ENCODE measurements around the gene TMEM178A.
"Not testable (repeated sequence)": the region's sequence is repeated elsewhere in the genome, so short reads cannot be mapped to it uniquely, and the experiment has no call there.

The TMEM178A gene

DNA sequence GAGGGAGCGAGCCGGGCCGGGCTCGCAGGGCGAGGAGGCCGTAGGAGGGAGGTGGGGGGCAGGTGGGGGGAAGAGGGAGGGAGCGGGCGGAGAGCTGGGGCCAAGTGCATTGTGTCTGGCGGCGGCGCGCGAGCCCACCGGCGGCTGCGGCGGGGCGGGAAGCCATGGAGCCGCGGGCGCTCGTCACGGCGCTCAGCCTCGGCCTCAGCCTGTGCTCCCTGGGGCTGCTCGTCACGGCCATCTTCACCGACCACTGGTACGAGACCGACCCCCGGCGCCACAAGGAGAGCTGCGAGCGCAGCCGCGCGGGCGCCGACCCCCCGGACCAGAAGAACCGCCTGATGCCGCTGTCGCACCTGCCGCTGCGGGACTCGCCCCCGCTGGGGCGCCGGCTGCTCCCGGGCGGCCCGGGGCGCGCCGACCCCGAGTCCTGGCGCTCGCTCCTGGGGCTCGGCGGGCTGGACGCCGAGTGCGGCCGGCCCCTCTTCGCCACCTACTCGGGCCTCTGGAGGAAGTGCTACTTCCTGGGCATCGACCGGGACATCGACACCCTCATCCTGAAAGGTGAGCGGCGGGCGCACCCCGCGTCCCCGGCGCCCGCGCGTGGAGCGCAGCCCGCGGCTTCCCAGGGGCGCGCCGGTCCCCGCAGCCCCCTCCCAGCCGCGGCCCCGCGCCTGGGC, at the start of gene TMEM178A:
TSS of gene TMEM178A (plus strand) at position 107 of the 680 bp plus-strand sequence. CDS start at position 165, 58 bp downstream.
- DNase-seq, result peak; percentile 73

DNA sequence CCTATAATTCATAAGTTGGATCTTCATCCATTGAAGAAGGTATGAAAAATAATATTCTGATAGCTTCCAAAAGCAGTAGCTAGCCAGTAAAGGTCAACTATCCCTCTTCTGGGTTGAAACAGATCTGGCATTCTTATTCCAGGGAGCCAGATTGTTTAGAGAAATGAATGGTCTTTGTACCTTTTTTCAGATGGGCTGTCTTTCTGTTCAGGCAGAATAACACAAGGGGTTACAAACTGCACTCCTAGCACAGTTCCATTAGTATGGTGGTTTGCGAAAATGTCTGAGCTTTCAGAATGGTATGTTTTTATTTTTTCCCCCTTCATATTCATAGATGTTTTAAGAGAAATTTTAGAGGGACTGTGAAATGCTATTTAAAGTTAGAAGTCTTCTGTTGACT, 47.5 kb upstream of the TMEM178A start:
- DNase-seq, result no peak

DNA sequence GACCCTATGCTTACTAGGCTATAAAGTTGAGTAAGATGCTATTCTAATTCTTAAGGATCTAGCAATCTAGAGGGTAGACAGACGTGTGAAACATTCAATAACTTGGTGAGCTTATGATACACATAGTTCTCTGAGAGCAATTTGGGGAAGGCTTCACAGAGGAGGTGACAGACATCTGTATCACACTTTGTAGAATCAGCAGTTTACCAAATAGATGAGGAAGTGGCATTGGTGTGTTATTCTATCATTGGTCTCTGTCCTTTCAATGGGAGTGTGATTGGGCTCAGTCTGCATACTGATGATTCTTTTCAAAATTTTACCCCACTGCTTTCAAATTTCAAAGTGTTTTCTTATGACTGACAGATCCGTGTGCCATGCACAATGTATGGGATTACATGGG, 47.0 kb upstream of the TMEM178A start:
- no peak for DNase-seq

DNA sequence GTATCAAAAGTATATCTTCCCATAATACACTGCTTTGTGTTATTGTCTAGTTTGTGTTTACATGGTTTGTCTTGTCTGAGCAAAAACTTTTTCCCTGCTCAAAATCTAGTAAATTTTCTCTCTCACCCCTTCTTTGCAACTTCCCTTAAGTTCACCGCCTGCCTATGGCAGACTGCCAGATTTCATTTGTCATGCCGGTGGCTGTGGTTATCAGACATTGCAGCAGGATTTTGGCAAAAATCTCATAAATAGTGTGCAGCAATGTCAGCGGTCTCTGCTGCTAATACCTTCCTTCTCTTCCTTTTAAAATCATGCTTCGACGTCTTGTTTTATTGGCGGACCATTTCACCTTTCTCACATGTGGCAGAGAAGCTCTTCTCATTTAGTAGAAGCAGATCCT, 45.6 kb upstream of the TMEM178A start:
- peak; percentile 23 for DNase-seq

DNA sequence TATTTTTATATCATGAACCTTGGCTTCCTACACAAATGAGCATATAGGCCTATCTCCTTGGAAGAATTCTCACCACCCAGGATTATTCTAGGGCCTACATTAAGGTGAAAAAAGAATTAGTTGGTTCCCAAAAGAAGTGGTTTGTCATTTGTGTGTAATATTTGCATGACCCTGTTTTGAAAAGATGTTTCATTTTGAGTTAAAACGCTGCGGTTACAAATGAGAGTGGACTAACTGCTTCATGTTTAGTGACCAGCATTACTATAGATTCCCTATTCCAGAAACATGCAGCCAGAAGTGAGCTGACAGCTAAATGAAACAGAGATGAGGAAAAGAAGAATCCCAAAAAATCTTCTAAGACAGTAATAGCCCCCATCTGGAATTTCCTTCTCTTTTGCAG, 44.1 kb upstream of the TMEM178A start:
- DNase-seq, result no peak

DNA sequence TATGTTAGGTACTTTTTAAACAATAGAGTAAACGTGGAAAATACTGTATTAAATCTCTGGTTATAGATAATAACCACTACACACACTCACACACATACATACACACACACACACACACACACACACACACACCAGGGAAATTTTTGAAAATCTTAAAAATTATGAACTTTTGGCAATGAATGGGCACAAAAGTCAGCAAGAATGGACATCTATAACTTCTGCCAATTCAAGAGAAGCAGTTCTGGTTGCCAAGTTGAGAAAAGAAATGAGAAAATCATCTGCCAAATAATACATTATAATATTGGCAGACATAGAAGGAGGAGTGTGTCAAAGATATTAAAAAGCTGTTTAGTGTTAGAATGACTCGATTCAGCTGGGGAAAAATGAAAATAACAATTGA, 42.9 kb upstream of the TMEM178A start:
- no peak for DNase-seq

DNA sequence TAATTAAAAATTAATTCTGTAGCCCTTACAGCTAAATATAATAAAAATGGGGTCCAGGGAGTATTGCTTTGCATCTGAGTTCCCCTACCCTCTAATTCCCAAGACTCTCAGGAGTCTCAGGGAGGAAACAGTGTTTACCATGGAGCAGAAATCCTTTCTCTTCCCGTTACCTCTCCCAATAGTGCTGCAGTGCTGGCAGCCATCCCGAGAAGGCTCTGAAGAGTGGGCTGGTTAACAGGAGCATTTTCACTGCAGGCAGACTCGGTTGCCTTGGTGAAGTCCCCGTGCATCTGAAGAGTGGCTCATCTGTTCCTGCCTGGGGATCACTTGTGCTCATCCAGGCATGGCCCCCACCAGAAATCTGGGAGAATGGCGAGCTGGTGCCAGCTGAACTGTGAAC, 41.8 kb upstream of the TMEM178A start:
- no peak for DNase-seq

DNA sequence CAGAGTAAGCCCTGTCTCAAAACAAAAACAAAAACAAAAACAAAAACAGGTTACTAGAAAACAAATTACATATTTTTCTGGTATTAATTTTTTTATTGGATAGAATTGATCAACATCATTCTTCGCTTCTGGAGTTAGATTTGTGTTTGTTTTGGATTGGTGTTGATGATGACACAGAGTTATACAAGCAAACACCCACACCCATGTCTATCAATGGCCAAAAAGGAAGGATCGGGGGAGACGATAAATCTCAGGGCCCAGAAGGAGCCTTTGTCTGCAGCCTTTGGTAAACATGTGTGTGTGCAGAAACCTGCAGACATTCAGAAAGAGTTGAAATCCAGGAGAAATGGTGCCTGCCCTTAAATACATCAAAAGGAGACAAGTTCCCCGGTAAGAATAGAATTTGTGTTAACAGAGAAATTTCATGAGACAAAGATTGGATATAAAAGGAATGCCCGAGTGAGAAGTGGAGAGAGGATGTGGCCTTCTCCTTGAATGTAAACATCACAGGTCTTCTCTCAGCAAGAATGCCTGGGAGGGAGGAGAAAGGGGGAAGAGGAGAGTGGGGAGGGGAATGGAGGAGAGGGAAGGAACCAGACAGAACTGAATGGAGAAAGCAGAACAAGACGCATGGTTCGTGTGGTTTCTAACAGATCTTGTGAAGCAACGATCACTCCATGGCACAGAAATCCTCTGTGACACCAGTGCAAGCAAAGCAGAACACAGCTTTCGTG, 40.4 kb upstream of the TMEM178A start:
- DNase-seq, result peak; percentile 55

DNA sequence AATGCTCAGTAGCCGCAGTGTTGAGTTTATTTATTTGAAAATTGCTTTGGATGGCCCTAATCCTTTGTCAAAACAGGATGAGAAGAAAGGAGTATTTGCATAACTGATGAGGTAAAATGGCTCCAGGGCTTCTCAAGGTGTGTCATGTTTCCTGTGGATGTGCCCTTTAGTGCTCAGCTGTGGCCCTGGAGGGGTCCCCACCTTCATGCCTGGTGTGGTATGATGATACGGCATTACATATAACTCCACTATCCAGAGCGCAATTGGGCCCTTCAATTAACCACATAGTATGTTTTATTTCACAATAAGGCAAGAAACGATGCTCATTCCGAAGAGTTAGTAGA, 39.8 kb upstream of the TMEM178A start:
- peak; percentile 55 for DNase-seq

DNA sequence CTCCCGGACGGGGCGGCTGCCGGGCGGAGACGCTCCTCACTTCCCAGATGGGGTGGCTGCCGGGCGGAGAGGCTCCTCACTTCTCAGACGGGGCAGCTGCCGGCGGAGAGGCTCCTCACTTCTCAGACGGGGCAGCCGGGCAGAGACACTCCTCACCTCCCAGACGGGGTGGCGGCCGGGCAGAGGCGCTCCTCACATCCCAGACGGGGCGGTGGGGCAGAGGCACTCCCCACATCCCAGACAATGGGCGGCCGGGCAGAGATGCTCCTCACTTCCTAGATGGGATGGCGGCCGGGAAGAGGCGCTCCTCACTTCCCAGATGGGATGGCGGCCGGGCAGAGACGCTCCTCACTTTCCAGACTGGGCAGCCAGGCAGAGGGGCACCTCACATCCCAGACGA, 37.4 kb upstream of the TMEM178A start:
- not testable (repeated sequence) for DNase-seq

DNA sequence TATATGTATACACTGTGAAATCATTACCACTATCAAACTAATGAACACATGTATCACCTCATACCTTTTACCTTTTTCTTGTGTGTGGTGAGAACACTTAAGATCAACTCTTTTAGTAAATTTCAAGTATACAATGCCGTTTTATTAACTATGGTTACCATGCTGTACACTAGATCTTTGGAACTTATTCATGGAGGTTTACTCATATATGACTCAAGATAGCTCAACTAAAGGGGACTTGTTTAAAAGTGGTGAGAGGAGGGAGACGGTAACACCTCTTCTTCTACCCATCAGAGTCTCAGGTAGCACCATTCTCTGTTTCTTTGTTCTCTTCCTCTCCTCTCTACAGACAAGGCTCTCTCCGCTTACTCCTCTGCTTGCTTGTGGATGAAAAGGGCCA, 36.1 kb upstream of the TMEM178A start:
- no peak for DNase-seq

DNA sequence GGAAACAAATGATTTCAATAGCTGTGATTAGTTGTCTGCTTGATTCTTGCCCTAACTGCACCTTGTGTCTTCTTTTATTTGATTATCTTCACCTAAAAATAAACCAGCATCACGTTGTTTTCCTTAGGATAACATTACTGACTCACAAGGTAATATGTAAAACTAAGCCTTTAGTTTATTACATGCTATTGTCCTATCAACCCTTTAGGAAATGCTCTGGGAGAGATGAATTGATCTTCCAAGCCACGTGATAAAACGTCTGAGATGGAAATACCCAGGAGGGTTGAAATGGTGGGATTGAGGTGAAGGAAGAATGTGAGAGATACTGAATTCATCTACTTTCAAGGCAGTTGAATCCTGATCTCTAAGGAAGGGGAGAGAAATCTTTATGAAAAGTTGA, 34.5 kb upstream of the TMEM178A start:
- DNase-seq, result no peak

DNA sequence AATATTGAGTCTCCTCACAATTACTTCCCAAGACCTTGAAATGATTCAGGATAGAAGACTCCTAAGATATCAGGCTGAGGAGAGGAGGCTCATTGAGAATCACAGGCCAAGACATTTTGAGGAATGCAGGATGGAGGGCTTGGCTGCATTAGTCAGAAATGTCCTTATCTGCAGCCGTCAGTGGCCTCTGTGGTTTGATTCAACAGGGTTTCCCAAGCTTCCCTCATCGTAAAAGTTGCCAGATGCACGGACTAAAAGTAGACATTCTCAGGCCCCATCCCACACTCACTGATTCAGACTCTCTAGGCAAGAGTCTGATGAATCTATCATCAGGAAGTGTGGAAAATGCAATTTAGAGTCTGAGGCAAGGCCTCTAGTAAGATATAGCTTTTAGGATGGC, 34.0 kb upstream of the TMEM178A start:
- DNase-seq, result no peak

DNA sequence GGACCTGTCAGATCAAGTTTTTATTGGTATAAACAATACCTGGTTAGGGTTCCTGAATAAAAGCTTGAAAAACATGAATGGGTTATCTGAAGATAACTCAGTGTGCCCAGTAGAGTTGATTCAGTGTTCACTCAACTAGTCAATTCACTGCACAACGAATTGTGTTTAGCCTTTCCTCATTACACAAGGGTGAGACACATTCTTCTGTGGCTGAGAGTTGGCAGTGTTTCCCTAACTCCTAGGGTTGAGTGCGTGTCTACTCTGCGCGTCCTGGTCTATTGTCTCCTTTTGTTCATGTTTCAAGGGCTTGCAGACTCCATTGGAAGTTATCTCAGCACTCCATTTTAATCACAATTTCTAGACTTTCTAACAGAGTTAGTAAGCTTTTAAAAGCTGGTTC, 32.8 kb upstream of the TMEM178A start:
- DNase-seq, result peak; percentile 15

DNA sequence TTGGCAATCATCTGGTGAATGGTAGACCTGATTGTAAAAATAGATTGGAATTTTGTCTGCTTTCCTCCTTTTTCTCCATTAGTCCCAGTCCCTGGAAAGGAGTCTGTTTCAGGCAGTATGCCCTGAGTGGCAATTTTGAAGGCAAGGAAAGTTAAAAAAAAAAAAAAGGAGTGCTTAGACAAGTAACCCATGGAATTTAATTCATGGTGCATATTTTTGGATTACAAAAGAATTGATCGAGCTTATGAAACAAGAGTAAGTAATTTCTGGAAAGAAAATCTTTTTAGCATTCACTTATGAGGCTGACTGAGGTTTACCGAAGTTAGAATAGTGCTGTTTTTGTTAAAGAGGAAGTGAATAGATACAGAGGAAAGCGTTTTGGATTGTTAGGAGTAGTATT, 29.4 kb upstream of the TMEM178A start:
- DNase-seq, result no peak

DNA sequence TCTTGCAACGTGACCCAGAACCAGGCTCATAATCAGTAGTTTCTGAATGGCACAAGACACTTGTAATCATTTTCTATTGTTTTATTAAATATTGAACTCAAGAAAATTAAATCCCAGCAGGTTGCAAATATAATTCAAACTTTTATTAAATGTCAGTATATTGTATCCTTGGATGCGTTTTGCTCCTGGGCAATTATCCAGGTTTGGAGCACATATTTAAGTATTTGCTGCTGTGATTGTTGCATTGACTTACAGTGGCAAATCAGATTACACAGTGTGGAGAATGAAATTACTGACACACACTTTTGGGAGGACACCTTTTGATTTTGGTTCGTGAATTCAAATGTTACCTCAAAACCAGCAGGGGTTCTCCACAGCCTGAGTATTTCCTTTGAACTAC, 27.1 kb upstream of the TMEM178A start:
- DNase-seq, result no peak

DNA sequence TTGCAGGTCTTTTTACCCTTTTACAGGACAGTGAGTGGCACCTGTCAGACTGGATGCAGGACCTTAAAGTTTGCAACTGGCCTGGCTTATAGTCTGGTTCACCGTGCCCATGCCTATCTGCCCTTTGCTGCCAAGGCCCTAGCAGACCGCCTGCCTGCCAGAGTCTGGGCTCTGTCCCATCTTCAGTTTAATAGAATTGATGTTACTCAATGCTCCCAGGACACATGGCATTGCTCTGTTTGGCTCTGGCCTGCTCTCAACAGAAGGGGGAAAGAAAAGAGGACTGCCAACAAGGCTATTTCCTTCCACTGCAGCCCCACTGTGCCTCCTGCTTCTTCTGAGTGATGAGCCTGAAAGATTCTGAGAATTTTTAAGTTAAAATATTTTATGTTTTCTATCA, 25.6 kb upstream of the TMEM178A start:
- DNase-seq, result no peak

DNA sequence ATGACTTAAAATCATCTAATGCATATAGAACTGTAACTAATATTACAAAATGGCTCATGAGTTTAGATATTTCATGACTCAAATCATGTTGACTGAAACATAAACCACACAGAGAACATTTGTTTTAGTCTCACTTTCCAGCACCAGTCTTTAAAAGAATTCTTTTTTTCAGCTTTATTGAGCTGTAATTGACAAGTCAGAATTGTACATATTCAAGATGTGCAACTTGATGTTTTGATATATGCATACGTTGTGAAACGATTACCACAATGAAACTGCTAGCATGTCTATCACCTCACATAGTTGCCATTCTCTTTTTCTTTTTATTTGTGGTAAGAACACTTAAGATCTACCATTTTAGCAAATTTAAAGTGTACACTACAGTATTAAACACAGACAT, 25.0 kb upstream of the TMEM178A start:
- no peak for DNase-seq

DNA sequence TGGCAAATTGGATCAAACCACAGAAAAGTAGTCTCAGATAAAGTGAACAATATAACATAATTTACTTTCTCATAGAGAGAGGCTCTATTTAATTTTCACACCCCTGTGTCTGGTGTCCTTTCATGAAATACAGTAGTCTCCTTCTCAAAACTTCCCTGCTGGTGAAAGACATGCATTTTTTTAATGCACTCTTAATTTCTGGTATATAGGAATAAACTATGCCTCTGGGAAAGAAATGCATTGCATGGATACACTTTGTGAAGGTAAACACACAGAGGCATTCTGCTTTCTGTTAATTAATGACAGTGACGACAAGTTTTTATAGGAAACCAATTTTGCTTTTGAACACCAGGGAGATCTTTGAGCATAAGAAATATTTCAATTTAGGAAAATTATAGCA, 24.1 kb upstream of the TMEM178A start:
- DNase-seq, result no peak

DNA sequence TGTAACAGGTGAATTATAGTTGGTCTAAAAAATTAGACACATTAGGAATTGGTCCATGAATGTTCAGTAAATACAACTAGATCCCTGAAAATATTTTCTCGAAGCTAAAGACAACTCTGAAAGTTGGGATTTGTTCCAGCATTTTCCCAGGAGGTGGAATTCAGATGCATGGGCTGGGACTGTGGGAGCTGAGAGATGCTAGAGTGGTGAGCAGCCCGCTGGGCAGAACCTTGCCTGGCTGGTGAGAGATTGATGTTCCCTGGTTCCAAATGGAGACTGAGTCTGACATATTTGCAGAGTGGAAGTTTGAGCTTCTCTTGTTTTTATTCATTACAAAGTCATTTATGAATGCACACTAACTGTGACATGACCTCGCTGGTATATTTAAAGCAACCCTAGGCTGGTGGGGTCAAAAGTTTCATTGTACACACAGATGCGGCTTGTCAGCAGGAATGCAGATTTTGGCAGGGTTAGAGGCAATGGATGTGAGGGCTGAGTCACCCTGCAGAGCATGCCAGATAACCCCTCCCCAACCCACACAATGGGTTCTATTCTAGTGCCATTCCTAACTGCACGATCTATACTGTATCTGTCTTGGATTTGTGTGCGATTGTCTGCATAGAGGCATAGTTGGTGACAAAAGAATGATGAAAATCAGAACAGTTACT, 23.5 kb upstream of the TMEM178A start:
- peak; percentile 76 for DNase-seq

DNA sequence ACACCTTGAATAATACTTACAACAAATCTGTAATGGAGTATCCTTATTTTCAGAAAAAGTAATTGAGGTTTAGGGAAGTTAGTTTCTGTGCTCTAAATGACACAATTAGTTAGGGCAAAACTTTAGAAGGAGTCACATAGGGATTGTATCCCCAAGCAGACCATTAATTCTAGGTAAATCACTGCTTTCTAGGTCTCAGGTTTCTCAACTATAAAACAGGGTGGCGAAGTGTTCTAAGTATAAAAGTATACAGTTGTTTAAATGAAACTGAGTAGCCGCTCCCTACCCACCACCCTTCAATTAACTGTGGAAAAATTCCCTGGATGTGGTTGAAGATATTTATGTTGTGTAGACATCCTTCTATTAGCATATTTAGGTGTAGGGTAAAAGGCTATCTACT, 19.9 kb upstream of the TMEM178A start:
- no peak for DNase-seq

DNA sequence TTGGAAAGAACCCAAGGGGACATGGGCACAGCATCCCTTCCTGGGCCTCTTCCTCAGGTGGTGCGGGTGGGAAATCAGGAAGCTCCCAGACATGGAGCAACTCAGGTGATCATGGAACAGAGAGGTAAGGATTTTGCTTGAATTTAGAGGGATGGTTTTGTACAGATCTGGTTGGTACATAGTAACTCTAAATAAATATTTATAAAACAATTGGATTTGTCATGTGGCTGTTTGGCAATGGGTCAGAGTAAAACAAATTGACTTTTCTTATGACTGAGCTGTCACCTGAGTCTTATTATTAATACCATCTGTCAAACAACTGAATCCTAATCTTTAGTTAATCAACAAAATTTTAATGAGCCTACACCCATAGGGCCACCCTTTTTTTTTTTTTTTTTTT, 19.4 kb upstream of the TMEM178A start:
- DNase-seq, result peak; percentile 27

DNA sequence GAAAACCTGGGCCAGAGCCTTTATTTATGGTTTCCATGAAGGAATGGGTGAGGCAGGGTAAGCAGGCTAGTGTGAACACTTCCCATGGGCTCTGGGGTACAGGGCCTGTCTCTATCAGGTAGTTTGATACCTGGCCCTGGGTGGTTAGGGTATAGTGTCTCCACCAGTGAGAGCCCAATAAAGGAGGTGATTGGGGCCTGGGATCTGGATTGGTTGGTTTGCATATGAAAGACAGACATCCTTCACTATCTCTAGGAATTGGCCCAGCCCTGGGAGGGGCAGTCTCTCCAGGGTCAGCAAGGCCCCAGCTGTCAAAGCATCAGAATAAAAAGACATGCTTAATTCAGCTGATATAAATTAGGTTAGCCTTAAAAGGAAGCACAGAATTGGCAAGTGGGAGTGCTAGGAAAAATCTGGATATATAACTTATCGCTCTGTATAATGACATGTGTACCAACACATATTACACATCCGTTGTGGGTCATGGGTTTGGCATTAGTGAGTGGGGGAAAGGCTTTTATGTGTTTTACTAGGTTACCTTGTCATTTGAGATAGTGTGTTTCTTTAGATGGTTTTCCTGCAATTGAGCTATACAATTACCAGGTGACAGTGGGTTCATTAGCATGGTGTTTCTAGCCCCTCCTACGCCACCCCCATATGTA, 18.5 kb upstream of the TMEM178A start:
- DNase-seq, result peak; percentile 45

DNA sequence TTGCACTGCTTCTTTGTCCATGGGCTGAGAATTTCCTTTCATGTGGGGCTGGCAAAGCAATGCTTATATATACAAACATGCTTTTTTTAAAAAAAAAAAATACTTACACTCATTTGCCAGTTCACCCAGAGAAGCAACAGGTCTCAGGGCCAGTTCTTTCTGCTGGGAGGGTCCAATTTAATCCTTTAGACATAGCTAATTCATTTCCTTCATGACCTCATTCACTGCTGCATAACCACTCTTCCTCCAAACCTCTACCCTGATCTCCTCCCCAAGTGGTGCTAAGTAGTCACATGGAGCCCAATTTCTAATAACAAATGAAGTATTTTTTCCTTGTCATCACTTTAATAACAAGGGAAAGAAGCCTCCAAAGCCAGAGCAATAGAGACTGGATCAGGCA, 17.1 kb upstream of the TMEM178A start:
- no peak for DNase-seq

Data from NCI-H69 (cell line).